Stimulated activated CD8-positive, alpha-beta memory T cell treated with anti-CD3 and anti-CD28 coated beads, Interleukin-12 subunit alpha, Interleukin-12 subunit beta, amount 100 ng/mL, for 24 hours (primary cell): ENCODE data around the gene KLRC3.
"Not testable (repeated sequence)": the region's sequence is repeated elsewhere in the genome, so short reads cannot be mapped to it uniquely, and the experiment has no call there.

Experiments
- DNase-seq: peaks from one replicate; pipeline ENCODE4 v3.0.0-alpha.2; 2020; ENCODE audit errors: extremely low read depth

Gene KLRC3

GRCh38 chr12:10369557-10370415, 50.6 kb downstream of the KLRC3 start:
- DNase-seq: no peak

DNA sequence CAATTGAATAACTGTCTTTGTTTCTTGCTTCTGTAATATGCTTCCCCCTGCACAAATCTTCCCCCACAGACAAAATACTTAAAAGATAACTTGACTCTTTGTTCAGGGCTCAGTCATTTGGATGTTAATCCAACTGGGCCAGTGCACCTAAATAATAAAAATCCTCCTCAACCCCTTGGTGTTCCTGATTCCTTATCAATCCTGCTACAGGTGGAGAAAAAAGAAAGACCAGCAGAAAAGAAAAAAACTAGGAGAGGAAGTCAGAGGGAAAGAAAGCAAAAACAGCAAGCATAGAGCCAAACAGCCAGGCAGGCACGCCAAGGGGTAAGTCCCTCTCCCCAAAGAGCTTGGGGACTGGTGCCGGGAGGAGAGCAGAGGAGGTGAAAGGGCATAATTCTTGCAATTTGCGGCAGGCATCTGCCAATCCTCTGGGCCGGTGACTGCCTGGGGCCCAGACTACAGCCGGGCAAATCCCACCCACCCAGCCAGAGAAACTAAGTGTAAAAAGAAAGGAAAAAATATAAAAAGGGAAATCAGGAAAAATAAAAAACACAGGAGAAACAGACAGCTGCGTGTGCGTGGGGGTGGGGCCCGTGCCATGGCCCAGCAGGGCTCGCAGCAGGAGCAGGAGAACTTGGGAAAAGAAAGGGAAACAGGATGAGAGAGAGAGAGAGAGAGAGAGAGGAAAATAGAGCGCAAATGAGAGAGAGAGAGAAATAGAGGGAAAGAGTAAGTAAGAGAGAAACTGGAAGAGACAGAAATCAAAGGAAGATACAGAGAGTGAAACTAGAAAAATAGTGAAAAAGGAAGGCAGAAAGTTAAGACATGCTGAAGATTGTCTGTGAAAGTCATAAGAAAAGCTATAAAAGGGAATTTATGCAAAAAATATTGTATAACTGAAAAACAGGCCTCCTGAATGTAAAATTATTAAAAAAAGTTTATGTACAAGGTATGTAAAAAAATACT, 51.9 kb downstream of the KLRC3 start:
- DNase-seq: no peak

DNA sequence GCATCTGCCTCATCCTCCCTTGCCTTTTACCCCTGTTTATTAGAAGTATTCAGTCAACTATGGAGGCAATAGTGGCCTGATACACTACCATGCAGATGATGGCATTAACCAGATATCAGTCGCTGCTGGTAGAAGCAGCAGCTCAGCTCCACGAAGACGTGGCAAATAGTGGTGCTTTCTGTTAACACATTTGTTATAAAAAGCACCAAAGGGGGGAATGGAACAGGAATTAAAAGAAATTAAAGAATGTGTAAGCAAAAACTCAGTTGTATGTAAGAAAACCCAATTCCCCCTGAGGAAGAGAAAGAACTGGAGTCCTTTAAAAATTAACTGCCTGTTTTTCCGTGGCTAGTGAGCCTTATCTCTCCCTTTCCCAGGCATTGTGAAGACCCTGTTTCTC, 52.7 kb downstream of the KLRC3 start:
- not testable (repeated sequence) for DNase-seq

DNA sequence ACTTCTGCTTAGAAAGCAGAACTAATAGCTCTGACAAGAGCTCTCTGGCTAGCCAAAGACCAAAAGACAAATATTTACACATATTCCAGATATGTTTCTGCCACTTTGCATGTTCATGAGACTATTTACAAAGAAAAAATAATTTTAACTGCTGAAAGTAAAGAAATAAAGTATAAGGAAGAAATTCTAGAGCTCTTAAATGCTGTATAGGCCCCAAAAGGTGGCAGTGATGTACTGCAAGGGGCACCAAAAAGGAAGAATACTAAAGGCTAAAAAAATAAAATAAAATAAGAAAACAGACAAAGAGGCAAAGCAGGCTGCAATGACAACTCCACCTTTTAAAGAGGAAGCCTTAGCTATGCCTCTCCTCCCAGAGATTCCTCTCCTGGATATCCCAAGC, 53.5 kb downstream of the KLRC3 start:
- DNase-seq: no peak

GRCh38 chr12:10365696-10366405, 54.5 kb downstream of the KLRC3 start:
- no peak for DNase-seq

DNA sequence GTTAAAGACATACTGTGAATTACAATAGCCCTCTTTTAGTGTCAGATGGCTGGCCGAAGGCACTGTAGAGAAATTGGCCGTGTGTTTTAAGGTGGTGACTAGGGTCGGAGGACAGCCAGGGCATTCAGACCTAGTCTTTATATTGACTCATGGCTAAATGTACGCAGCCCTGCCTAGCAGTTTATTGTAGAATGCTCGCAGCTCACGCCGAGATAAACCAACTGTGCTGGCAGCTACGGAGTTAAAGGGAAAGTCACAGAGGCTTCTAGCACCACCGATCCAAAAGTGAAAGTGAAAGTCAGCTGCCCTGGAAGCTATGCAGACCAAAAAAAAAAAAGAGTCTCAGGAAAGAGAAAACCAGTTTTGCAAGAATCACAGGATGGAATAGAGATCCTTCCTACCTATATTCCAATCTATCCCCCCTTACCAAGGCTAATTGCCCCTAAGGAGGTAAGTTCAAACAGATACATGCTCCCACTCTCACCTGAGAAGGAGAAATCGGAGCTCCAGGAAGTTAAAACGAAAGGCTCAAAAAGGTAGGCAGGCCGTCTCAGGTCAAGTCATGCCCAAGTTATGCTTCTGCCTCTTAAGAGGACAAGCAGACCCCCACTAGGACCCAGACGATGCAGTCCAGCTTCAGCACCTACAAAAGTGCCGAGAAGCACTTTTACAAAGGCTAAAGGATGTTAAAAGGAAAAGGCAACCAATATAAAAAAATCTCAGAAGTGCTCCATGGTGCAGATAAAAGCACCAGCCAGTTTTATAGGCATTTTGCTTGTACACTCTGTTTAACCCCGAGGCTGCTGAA, 55.4 kb downstream of the KLRC3 start:
- DNase-seq: no peak

DNA sequence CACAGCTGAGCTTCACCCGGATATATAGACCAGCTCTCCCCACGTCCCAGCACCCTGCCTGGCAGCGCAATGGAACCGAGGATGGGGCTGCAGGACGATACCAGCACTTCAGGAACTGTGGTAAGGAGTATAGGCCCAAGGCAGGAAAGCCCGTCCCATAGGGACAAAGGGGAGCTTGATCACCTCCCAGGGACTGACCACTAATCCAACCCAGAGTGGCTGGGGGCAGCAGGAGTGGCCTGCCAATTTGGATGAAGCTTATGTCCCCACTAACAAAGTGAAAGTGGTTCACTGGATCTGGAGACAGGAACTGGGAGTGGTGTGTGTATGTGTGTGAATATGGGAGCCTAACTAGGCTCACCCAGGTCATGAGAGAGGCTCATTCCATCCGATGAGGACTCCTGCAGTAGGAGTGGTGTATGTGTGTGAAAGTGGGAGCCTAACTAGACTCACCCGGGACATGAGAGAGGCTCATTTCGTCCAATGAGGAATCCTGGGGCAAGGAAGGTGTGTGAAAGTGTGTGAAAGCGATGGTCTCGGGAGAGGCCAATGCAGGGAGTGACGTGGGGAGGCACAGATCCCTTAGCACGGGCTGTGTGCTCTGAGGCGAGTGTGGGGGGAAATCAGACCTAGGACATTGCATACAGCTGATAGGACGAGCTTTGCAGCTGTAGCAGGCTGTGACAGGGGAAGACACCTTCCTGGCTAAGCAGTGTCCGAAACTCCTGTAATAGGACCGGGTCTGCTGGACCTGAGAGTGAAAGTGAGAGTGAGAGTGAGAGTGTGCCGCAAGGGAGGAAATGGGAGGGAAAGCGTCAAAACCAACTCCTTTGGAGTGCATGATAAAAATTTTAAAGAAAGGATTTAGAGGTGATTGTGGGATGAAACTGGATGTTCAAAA, 56.2 kb downstream of the KLRC3 start:
- no peak for DNase-seq

GRCh38 chr12:10363658-10363913, 56.8 kb downstream of the KLRC3 start:
- no peak for DNase-seq

- no peak for DNase-seq
These were observed 57.4 kb downstream of the KLRC3 start for GRCh38 chr12:10362828-10363657.

GRCh38 chr12:10362325-10362724, 58.1 kb downstream of the KLRC3 start:
- no peak for DNase-seq
